SHP77 (cell line): ENCODE measurements around the gene TTK.

Experiments
- DNase-seq, 2 experiments: peaks; one replicate each; lab custom pipeline; 2025; lab: John Stamatoyannopoulos, UW

TTK gene

DNA sequence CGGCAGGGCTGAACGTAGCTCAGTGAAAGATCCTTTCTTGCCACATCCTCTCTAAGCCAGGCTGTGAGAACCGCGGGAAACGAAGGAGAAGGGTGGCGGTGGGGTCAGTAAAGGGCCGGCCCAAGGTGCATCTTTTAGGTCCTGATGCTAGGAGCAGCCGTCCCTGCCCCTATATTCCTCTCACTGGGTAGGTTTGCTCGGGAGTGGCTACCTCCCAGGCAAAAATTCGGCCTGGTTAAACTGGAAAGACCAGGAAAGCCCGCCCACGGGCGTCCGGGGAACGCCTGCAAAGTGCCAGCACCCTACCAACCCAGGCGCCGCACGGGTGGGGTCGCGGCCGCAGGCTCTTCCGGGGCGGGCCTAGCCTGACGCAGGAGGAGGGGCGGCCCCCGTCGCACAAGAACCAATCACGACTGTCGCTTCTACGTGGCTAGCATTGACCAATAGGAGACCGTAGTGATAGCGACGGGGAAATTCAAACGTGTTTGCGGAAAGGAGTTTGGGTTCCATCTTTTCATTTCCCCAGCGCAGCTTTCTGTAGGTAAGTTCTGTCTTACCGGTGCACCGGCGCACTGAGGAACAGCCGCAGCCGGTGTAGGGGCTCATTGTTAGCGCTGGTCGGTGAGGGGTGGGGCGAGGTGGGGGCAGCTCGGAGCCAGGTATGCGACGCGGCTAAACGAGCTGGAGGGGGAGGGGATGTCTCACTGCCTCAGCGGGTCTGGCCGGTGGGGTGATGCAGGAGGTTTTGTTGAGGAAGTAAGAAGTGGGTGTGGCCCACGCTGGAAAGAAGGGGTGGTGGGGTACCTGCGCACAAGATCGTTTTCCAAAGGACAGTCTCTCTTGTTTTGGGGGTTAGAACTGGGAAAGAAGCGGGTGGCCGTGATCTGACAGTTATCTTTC lies at the start of gene TTK:
Gene TTK (plus strand): TSS at position 477 of the 900 bp plus-strand sequence. CDS start 1,195 bp downstream, outside the sequence.
- DNase-seq, result peak; percentile 89 to 91

- DNase-seq, result no peak
These were observed 49.6 kb upstream of the TTK start for GRCh38 chr6:79954849-79955248.

DNA sequence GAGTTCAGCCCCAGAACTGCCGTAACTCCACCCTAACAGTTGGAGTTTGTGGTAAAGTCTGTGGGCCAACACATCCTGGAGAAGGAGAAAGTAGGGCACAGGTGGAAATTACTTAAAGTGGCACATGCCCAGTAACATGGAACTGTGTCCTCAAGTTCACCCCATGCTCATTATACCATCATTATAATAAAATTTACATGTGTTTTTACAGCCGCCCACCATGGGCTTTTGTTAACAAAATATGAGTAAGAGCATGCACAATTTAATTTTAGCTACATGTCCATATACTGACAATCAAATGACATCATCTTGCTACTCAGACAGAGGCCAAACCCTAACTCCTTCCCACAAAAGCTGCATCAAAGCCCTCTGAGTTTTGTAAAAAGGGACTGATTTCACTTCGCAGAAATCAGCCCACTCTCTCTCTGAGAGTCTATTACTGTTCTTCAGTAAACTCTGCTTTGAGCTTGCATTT lies 39.8 kb upstream of the TTK start:
- DNase-seq, result no peak

GRCh38 chr6:79967178-79967577 lies 37.3 kb upstream of the TTK start:
- DNase-seq, result no peak

DNA sequence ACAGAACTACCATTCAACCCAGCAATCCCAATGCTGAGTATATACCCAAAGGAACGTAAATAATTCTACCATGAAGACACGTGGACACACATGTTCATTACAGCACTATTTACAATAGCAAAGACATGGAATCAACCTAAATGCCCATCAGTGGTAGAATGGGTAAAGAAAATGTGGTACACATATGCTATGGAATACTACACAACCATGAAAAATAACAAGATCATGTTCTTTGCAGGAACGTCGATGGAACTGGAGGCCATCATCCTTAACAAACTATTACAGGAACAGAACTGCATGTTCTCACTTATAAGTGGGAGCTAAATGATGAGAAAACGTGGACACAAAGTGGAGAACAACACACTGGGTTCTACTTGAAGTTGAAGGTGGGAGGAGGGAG lies 34.7 kb upstream of the TTK start:
- no peak for DNase-seq

DNA sequence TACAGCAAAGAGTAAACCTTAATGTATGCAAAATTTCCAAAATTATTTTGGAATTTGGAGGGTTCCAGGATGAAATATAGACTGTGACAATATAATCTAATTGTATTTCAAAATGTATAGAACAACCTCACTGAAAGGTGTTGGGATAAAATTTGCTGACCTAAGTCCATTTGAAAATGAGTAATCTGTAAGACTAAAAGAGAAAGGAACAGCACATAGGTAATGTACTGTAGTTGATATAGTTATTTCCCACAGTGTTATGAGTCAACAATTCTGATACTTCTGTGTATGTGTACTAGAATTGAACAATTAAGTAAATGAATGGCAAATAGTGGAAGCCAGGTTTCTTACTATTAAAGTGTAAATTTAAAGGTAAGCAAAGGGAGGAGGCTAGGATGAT lies 33.3 kb upstream of the TTK start:
- no peak for DNase-seq

- no peak for DNase-seq
These were observed 22.8 kb upstream of the TTK start for GRCh38 chr6:79981652-79982051.

GRCh38 chr6:79984261-79984660 lies 20.2 kb upstream of the TTK start:
- no peak for DNase-seq

- DNase-seq, result no peak
These were observed 19.3 kb upstream of the TTK start for GRCh38 chr6:79985128-79985527.

- DNase-seq, result no peak
These were observed 14.8 kb upstream of the TTK start for GRCh38 chr6:79989641-79990040.

DNA sequence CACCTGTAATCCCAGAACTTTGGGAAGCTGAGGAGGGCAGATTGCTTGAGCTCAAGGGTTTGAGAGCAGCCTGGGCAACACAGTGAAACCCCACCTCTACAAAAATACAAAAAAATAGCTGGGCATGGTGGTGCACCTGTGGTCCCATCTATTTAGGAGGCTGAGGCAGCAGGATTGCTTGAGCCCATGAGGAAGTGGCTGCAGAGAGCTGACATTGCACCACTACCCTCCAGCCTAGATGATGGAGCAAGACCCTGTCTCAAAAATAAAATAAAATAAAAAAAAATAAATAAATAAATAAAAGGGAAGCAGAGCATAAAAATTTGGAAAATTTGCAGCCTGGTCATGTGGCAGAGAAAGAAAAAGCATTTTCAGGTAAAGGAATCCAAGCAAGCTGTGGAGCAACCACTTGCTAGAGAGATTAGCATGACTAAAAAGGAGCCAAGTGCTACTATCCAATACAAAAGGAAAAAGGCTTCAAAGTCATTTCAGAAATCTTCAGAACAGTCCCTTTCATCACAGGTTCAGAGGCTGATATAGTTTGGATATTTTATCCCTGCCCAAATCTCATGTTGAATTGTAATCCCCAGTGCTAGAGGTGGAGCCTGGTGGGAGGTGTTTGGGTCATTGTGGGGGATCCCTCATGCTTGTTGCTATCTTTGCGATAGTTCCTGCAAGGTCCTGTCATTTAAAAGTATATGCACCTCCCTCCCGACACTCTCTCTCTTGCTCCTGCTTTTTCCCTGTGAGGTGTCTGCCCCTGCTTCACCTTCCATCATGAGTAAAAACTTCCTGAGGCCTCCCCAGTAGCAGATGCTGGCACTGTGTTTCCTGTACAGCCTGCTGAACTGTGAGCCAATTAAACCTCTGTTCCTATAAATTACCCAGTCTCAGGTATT lies 11.2 kb upstream of the TTK start:
- DNase-seq, result no peak

GRCh38 chr6:79993911-79994309 lies 10.5 kb upstream of the TTK start:
- DNase-seq, result no peak

GRCh38 chr6:79997728-79998127 lies 6.7 kb upstream of the TTK start:
- no peak for DNase-seq

DNA sequence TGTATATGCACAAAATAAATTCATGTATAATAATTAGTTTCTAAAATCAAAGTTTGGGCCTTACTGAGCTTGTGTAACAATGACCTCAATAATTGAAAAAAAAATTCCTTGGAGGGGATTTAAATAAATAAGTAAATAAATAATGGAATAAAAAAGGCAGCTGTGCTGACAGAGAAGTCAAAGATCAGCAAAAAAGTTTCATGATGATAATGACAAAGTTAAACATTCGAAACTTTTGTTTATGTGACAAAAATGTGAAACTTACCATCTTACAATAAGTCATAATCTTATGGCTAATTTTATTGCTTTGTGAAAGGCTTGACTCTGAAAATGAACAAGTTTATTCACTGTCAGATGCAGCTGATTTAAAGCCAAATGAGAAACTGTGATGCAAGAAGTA lies 3.1 kb upstream of the TTK start:
- no peak for DNase-seq

- peak in 1 of 2 experiments; percentile 11 for DNase-seq
These were observed 650 bp upstream of the TTK start for GRCh38 chr6:80003826-80004172.

DNA sequence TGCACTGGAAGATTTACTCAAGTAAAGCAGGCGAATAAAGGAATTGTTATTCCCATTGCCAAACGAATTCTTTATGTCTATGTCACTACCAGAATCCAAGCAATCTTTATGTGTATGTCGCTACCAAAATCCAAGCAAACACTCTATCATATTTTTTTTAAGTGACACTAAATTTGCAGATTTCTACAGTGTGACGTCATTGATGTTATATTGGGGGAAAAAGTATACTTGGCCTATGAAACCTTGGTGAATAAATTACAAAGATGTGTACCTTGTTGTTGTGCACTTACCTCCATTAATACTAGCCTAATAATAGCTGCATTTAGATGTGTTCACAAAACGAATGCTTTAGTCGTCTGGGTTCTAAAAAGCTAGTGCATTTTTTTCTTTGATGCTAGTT lies 957 bp downstream of the TTK start:
- no peak for DNase-seq

DNA sequence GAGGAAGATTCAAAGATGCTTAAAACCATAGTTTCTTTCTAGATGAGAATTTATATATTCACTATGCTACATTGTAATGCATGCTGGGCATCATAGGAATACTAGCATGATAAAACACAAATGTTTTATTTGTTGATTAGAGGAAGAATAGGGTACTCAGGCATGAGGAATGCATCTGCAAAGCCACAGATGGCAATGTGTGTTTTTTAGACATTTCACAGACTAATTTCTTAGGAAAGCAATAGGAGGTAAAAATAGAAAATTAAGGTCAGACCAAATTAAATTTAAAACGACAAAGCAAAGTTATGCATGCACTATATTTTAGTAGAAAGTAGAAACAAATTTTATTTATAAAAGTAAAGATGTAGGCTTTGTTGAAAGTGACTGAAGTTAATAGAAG lies 2.1 kb downstream of the TTK start:
- no peak for DNase-seq

DNA sequence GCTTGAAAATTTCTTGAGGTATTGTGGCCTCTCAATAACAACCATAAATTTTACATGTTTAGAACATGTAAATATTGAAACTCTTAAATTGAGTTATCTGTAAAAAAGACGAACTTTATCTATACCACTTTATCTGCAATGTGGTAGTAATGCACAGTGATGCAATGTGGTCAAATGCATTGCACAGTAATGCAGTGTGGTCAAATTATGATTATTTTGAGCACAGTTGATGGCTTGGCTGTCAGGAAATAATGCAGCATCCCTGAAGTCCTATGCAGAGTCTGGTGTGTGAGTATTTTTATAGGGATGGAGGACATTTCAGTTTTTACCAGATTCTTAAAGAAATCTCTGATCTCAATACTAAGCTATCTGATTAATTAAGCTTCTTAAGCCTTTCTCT lies 5.1 kb downstream of the TTK start:
- DNase-seq, result no peak

GRCh38 chr6:80010288-80010687 lies 5.8 kb downstream of the TTK start:
- no peak for DNase-seq

DNA sequence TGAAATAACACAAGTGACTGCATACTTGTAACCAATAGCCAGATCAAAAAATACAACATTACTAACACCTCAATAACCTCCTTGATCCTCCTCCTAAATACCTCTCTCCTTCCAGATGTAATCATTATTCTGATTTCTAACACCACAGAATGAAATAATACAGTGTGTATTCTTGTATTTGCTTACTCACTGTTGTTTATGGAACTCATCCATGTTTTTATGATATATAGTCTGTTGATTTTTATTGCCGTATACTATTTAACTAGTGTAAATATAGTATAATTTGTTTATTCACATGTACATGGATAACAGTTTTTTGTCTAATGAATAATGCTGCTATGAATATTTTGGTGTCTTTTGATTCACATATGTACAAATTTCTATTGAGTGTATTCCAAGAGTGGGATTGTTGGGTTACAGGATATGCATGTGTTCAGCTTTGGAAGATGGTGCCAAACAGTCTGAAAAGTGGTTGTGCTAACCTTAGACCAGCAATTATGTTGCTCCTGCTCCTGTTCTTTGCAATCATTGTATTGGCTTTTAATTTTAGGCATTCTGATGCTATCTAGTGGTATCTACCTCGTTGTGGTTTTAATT lies 11.5 kb downstream of the TTK start:
- DNase-seq, result no peak

DNA sequence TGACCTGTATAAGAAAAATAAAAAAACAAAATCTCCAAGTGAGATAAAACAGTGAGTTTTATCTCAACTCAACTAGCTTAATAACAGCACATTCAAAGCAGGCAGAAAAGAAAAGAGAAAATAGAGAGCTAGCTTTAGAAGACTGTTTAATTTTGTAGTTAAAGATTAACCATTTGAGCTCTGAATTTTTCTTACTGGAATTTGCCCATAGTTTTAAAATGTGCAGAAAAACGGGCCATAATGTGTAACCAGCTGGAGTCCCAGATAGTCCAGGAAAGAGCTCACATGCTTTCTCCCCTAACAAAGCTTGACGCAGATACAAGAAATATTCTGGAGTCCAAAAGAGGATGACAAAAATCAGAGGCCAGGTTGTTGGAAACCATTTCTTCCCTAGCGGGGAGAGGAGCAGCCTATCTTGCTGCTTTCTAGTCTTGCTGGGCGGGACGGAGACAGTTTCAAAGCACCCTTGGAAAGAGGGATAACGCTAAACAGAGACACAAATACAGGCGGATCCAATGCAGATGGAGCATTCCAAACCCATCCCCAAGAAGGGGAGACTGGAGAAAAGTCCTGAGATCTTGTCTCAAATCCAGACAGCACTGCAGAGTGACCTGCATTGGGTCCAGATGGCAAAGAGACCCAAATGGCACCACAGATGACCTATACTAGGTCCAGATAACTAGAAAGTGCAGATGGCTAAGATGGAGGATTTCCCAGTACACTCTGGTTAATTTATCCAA lies 16.1 kb downstream of the TTK start:
- no peak for DNase-seq

DNA sequence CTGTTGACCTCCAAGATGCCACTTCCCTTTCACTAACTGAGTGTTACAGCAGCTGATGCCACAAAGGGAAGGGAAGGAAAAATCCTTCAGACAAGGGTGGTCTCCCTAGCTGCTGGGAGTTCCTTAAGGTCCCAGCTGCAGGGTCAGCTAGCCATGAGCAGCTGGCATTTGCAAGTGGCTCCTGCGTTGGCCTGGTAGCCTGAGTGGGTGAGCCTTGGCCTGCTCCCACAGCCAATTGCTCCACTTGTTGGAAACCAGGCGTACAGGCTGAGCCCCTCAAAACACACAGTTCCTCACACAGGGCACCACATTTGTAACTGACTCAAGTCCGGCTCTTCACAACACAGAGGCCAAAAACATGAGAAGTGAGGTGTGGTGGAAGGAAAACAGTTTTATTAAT lies 16.7 kb downstream of the TTK start:
- no peak for DNase-seq
